Neural cell (in vitro differentiated cells): ENCODE results near the gene TGFBR3. TPM values are rescaled to one million over a fixed set of nuclear protein-coding genes. Genes with fewer than 3 reads are reported as not detected.

Experiments used
- H2AFZ ChIP-seq: fragments of 200-600, 300-800 bp; sonication (generic), shearing (Covaris generic); 2 replicates; pipeline ENCODE4 v1.6.0; 2014; ENCODE audit warnings: low read depth, mild to moderate bottlenecking, antibody characterized with exemption, low read length, moderate library complexity
- H3F3A ChIP-seq: fragments of 200-600 bp; shearing (Covaris generic); 2 replicates; pipeline ENCODE4 v1.6.1; 2016; ENCODE audit warnings: mild to moderate bottlenecking, moderate library complexity, mixed read lengths, antibody characterized with exemption, low read length; ENCODE audit not compliant: insufficient read depth, poor library complexity, severe bottlenecking
- H3K27ac ChIP-seq: fragments of 200-600, 300-800 bp; sonication (generic), shearing (Covaris generic); 2 replicates; pipeline ENCODE4 v1.5.1; 2014; ENCODE audit warnings: mild to moderate bottlenecking, low read length, moderate library complexity
- H3K27me3 ChIP-seq: fragments of 300-800, 200-600 bp; sonication (generic), shearing (Covaris generic); 2 replicates; pipeline ENCODE4 v1.6.0; 2014; ENCODE audit warnings: mild to moderate bottlenecking, low read depth, low read length, moderate library complexity; ENCODE audit not compliant: insufficient read depth
- H3K36me3 ChIP-seq: fragments of 300-800, 200-600 bp; sonication (generic), shearing (Covaris generic); 2 replicates; pipeline ENCODE4 v1.5.1; 2014; ENCODE audit warnings: mild to moderate bottlenecking, antibody characterized with exemption, low read length, moderate library complexity; ENCODE audit not compliant: insufficient read depth
- H3K4me2 ChIP-seq: fragments of 300-800, 200-600 bp; sonication (generic), shearing (Covaris generic); 2 replicates; pipeline ENCODE4 v1.6.0; 2014; ENCODE audit warnings: mild to moderate bottlenecking, low read length
- H3K4me3 ChIP-seq: fragments of 300-800, 200-600 bp; sonication (generic), shearing (Covaris generic); 2 replicates; pipeline ENCODE4 v1.5.1; 2014; ENCODE audit warnings: mild to moderate bottlenecking, low read length, moderate library complexity
- H3K79me2 ChIP-seq: fragments of 200-600 bp; shearing (Covaris generic); replicated peaks from 2 replicates; pipeline ENCODE4 v1.6.0; 2014; ENCODE audit warnings: mild to moderate bottlenecking, low read length, moderate library complexity; ENCODE audit not compliant: insufficient read depth
- H3K9ac ChIP-seq: fragments of 300-800, 200-600 bp; sonication (generic), shearing (Covaris generic); 2 replicates; pipeline ENCODE4 v1.6.1; 2016; ENCODE audit warnings: mild to moderate bottlenecking, low read length, mixed read lengths
- H3K9me2 ChIP-seq: fragments of 200-600 bp; shearing (Covaris generic); 2 replicates; pipeline ENCODE4 v1.6.1; 2016; ENCODE audit warnings: mild to moderate bottlenecking, low read length, mixed read lengths; ENCODE audit not compliant: insufficient read depth
- H3K9me3 ChIP-seq: fragments of 200-600, 300-800 bp; sonication (generic), shearing (Covaris generic); 2 replicates; pipeline ENCODE4 v1.6.1; 2016; ENCODE audit warnings: mild to moderate bottlenecking, mixed run types, low read length, moderate library complexity, mixed read lengths
- H4K20me1 ChIP-seq: fragments of 200-600 bp; shearing (Covaris generic); 2 replicates; pipeline ENCODE4 v1.6.1; 2016; ENCODE audit warnings: mild to moderate bottlenecking, mixed run types; ENCODE audit not compliant: insufficient read depth
- CTCF ChIP-seq: fragments of 450-650 bp; IDR thresholded peaks from 2 replicates; pipeline ENCODE4 v1.5.1; 2014; ENCODE audit warnings: antibody characterized with exemption, mild to moderate bottlenecking, moderate library complexity; ENCODE audit not compliant: poor library complexity, severe bottlenecking
- EP300 ChIP-seq: fragments of 450-650 bp; conservative IDR thresholded peaks from 2 replicates; pipeline ENCODE4 v1.6.1; 2014; ENCODE audit warnings: antibody characterized with exemption, mild to moderate bottlenecking, moderate library complexity; ENCODE audit not compliant: poor library complexity, severe bottlenecking
- EZH2 ChIP-seq: fragments of 200-600, 300-800 bp; shearing (Covaris generic), sonication (generic); IDR thresholded peaks from 2 replicates; pipeline ENCODE4 v1.6.1; 2014; ENCODE audit warnings: antibody characterized with exemption, low read length, borderline replicate concordance, mild to moderate bottlenecking; ENCODE audit not compliant: insufficient read depth, poor library complexity, severe bottlenecking
- MXI1 ChIP-seq: fragments of 450-650 bp; conservative IDR thresholded peaks from 2 replicates; pipeline ENCODE4 v1.6.1; 2014; ENCODE audit warnings: antibody characterized with exemption, mild to moderate bottlenecking; ENCODE audit not compliant: poor library complexity, severe bottlenecking
- POLR2AphosphoS5 ChIP-seq: IDR thresholded peaks from 2 replicates; pipeline ENCODE4 v1.6.1; 2012
- RAD21 ChIP-seq: fragments of 450-650 bp; conservative IDR thresholded peaks from 2 replicates; pipeline ENCODE4 v1.6.1; 2014; ENCODE audit warnings: antibody characterized with exemption, mild to moderate bottlenecking, moderate library complexity
- REST ChIP-seq: IDR thresholded peaks from 2 replicates; pipeline ENCODE4 v1.6.1; 2012; ENCODE audit warnings: borderline replicate concordance
- SMC3 ChIP-seq: fragments of 450-650 bp; conservative IDR thresholded peaks from 2 replicates; pipeline ENCODE4 v1.6.1; 2014; ENCODE audit warnings: antibody characterized with exemption, mild to moderate bottlenecking, moderate library complexity; ENCODE audit not compliant: poor library complexity
- TAF1 ChIP-seq: IDR thresholded peaks from 2 replicates; pipeline ENCODE4 v1.6.1; 2012; ENCODE audit warnings: low read depth
- polyA plus RNA-seq: library from polyadenylated mRNA; depleted of rRNA; stranded (reverse); fragments of >200 nt; gene quantifications from 2 replicates; pipeline ENCODE4 v1.2.3, GENCODE V29; 2014

The TGFBR3 gene
- polyA plus RNA-seq, 1 donor from 2014 or later: 0.25 TPM

DNA sequence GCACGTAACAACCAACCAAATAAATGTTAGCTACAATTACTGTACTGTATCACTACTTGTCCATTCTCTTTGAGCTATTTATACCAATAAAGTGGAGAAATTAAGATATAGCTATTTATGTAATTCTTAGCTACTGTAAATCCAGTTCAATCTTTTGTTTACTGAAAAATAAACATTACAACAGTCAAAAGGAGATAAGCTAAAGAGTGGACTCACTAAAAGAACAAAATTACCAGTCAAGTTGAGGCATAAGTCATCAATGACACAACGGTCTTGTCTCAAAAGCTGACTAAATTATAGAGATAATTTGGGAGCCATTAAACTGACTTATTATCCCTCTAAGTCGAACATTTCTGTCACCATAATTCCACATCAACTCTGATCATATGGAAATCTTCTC is 22.5 kb downstream of the TGFBR3 start:
- no peaks in the 10 kb centered on the region for H3K9me3 ChIP-seq
- no peaks in the 10 kb centered on the region for H3F3A ChIP-seq
- H3K27ac ChIP-seq: peak overlapping the region; percentile 49
- peak overlapping the region; percentile 33 for H3K4me2 ChIP-seq
- H3K36me3 ChIP-seq: no peaks in the 10 kb centered on the region
- TF ChIP-seq POLR2AphosphoS5: no peak
- no peak for TF ChIP-seq REST
- no peak for TF ChIP-seq CTCF
- TF ChIP-seq RAD21: no peak
- no peaks in the 10 kb centered on the region for H3K27me3 ChIP-seq
- H3K79me2 ChIP-seq: no peaks in the 10 kb centered on the region
- peak overlapping the region; percentile 43 for H3K4me3 ChIP-seq
- no peak overlapping the region for H2AFZ ChIP-seq
- no peaks in the 10 kb centered on the region for H4K20me1 ChIP-seq
- no peak overlapping the region for H3K9ac ChIP-seq
- no peaks in the 10 kb centered on the region for H3K9me2 ChIP-seq

- H3K36me3 ChIP-seq: no peaks in the 10 kb centered on the region
- no peak for TF ChIP-seq SMC3
- no peak for TF ChIP-seq CTCF
- TF ChIP-seq EP300: no peak
- no peak for TF ChIP-seq TAF1
- TF ChIP-seq RAD21: no peak
- TF ChIP-seq POLR2AphosphoS5: no peak
- TF ChIP-seq EZH2: no peak
- no peak for TF ChIP-seq MXI1
- no peak for TF ChIP-seq REST
- H3K9ac ChIP-seq: no peak overlapping the region
- H3K9me2 ChIP-seq: no peaks in the 10 kb centered on the region
- no peak overlapping the region for H3K4me2 ChIP-seq
- no peaks in the 10 kb centered on the region for H3F3A ChIP-seq
- H3K4me3 ChIP-seq: no peak overlapping the region
- no peaks in the 10 kb centered on the region for H4K20me1 ChIP-seq
- no peak overlapping the region for H3K27ac ChIP-seq
- H3K9me3 ChIP-seq: no peaks in the 10 kb centered on the region
- no peak overlapping the region for H2AFZ ChIP-seq
- H3K79me2 ChIP-seq: no peaks in the 10 kb centered on the region
- H3K27me3 ChIP-seq: no peaks in the 10 kb centered on the region
Measured at GRCh38 chr1:91862120-91862519, 23.8 kb downstream of the TGFBR3 start.
